Fibroblast of peridontal ligament (primary cell): ENCODE measurements around the gene SNAI1.
"Not testable (repeated sequence)": the region's sequence is repeated elsewhere in the genome, so short reads cannot be mapped to it uniquely, and the experiment has no call there.

ENCODE experiments used
- DNase-seq: peaks from one replicate; pipeline ENCODE4 v3.0.0-alpha.2; 2010; ENCODE audit errors: extremely low read depth

The SNAI1 gene

GRCh38 chr20:49964964-49965780 lies 17.6 kb upstream of the SNAI1 start:
- DNase-seq: no peak

GRCh38 chr20:49965781-49966305 lies 16.9 kb upstream of the SNAI1 start:
- no peak for DNase-seq

GRCh38 chr20:49966861-49967260 lies 15.9 kb upstream of the SNAI1 start:
- DNase-seq: no peak

GRCh38 chr20:49969234-49969633 lies 13.5 kb upstream of the SNAI1 start:
- no peak for DNase-seq

GRCh38 chr20:49969946-49970345 lies 12.8 kb upstream of the SNAI1 start:
- no peak for DNase-seq

GRCh38 chr20:49970498-49970897 lies 12.3 kb upstream of the SNAI1 start:
- no peak for DNase-seq

GRCh38 chr20:49973981-49974380 lies 8.8 kb upstream of the SNAI1 start:
- peak; percentile 75 for DNase-seq

GRCh38 chr20:49976542-49976941 lies 6.2 kb upstream of the SNAI1 start:
- peak; percentile 46 for DNase-seq

GRCh38 chr20:49977740-49978139 lies 5.0 kb upstream of the SNAI1 start:
- DNase-seq: not testable (repeated sequence)

GRCh38 chr20:49978685-49979029 lies 4.1 kb upstream of the SNAI1 start:
- no peak for DNase-seq

- DNase-seq: no peak
Observed at GRCh38 chr20:49979030-49979832, 3.5 kb upstream of the SNAI1 start.

GRCh38 chr20:49980140-49981008 lies 2.4 kb upstream of the SNAI1 start:
- no peak for DNase-seq

GRCh38 chr20:49981218-49982071 lies 1.3 kb upstream of the SNAI1 start:
- DNase-seq: no peak

GRCh38 chr20:49982072-49982345 lies 771 bp upstream of the SNAI1 start:
- DNase-seq: no peak

GRCh38 chr20:49983123-49983847 lies 505 bp downstream of the SNAI1 start:
- no peak for DNase-seq

GRCh38 chr20:49983848-49984408 lies 1.1 kb downstream of the SNAI1 start:
- DNase-seq: peak; percentile 69

GRCh38 chr20:49984426-49985153 lies 1.8 kb downstream of the SNAI1 start:
- DNase-seq: no peak

GRCh38 chr20:49985157-49985556 lies 2.4 kb downstream of the SNAI1 start:
- DNase-seq: no peak

GRCh38 chr20:49985617-49986016 lies 2.8 kb downstream of the SNAI1 start:
- DNase-seq: no peak

- no peak for DNase-seq
Observed at GRCh38 chr20:49986049-49986448, 3.3 kb downstream of the SNAI1 start.
